Suppressor macrophage (primary cell): ENCODE data around the gene PLPP1.
A peak's percentile ranks its signal among the peaks of the same experiment; 100 is the strongest.

Experiments used
- DNase-seq, 4 experiments: peaks; one replicate each; pipeline ENCODE4 v3.0.0-alpha.2; 2020 to 2022
- total RNA-seq, 17 experiments: gene quantifications; one replicate each; lab custom pipeline; 2026; ENCODE audit warnings: mixed read lengths in 6 of 17, inconsistent platforms in 3 of 17; lab: John Stamatoyannopoulos, UW

Gene PLPP1
- 1.3 to 6.4 (median 2.5) reads per million in 17 experiments for total RNA-seq

- DNase-seq, result peak; percentile 71 to 89 (median 80)
Observed at GRCh38 chr5:55534436-55535198, at the start of gene PLPP1. Gene PLPP1 (minus strand): TSS chr5:55534964. CDS start chr5:55534629, 335 bp downstream.

- no peak for DNase-seq
Observed at GRCh38 chr5:55583578-55583977, 48.8 kb upstream of the PLPP1 start.

GRCh38 chr5:55582256-55582655 lies 47.5 kb upstream of the PLPP1 start:
- DNase-seq, result peak in 3 of 4 experiments; percentile 19 to 41 (median 41)

GRCh38 chr5:55580042-55580441 lies 45.3 kb upstream of the PLPP1 start:
- no peak for DNase-seq

GRCh38 chr5:55578771-55579170 lies 44.0 kb upstream of the PLPP1 start:
- DNase-seq, result peak in 1 of 4 experiments; percentile 9

GRCh38 chr5:55577353-55578060 lies 42.7 kb upstream of the PLPP1 start:
- DNase-seq, result no peak

GRCh38 chr5:55576661-55577060 lies 41.9 kb upstream of the PLPP1 start:
- DNase-seq, result no peak

GRCh38 chr5:55575815-55576583 lies 41.2 kb upstream of the PLPP1 start:
- peak in 1 of 4 experiments; percentile 28 for DNase-seq

- DNase-seq, result no peak
Observed at GRCh38 chr5:55572600-55572999, 37.8 kb upstream of the PLPP1 start.

- no peak for DNase-seq
Observed at GRCh38 chr5:55572020-55572419, 37.3 kb upstream of the PLPP1 start.

- no peak for DNase-seq
Observed at GRCh38 chr5:55570570-55570969, 35.8 kb upstream of the PLPP1 start.

GRCh38 chr5:55570026-55570425 lies 35.3 kb upstream of the PLPP1 start:
- no peak for DNase-seq

- no peak for DNase-seq
Observed at GRCh38 chr5:55569513-55569865, 34.7 kb upstream of the PLPP1 start.

- no peak for DNase-seq
Observed at GRCh38 chr5:55568654-55569512, 34.1 kb upstream of the PLPP1 start.

GRCh38 chr5:55564721-55565120 lies 30.0 kb upstream of the PLPP1 start:
- DNase-seq, result no peak

GRCh38 chr5:55558484-55558883 lies 23.7 kb upstream of the PLPP1 start:
- DNase-seq, result no peak

GRCh38 chr5:55557123-55557522 lies 22.4 kb upstream of the PLPP1 start:
- no peak for DNase-seq

GRCh38 chr5:55554585-55555202 lies 19.9 kb upstream of the PLPP1 start:
- no peak for DNase-seq

- no peak for DNase-seq
Observed at GRCh38 chr5:55551904-55552303, 17.1 kb upstream of the PLPP1 start.

GRCh38 chr5:55551358-55551757 lies 16.6 kb upstream of the PLPP1 start:
- DNase-seq, result no peak

GRCh38 chr5:55547781-55548180 lies 13.0 kb upstream of the PLPP1 start:
- DNase-seq, result no peak

GRCh38 chr5:55546947-55547346 lies 12.2 kb upstream of the PLPP1 start:
- DNase-seq, result no peak
